GM19397 (cell line): Measurements from ENCODE around the gene RAET1G.
"Not testable (repeated sequence)": the region's sequence is repeated elsewhere in the genome, so short reads cannot be mapped to it uniquely, and the experiment has no call there.

ENCODE experiments used
- ATAC-seq: cut with Tn5 transposase; IDR thresholded peaks from one replicate; pipeline ENCODE4 v1.9.1; 2021; ENCODE audit warnings: mild to moderate bottlenecking, moderate library complexity; ENCODE audit not compliant: unreplicated experiment

Gene RAET1G

DNA sequence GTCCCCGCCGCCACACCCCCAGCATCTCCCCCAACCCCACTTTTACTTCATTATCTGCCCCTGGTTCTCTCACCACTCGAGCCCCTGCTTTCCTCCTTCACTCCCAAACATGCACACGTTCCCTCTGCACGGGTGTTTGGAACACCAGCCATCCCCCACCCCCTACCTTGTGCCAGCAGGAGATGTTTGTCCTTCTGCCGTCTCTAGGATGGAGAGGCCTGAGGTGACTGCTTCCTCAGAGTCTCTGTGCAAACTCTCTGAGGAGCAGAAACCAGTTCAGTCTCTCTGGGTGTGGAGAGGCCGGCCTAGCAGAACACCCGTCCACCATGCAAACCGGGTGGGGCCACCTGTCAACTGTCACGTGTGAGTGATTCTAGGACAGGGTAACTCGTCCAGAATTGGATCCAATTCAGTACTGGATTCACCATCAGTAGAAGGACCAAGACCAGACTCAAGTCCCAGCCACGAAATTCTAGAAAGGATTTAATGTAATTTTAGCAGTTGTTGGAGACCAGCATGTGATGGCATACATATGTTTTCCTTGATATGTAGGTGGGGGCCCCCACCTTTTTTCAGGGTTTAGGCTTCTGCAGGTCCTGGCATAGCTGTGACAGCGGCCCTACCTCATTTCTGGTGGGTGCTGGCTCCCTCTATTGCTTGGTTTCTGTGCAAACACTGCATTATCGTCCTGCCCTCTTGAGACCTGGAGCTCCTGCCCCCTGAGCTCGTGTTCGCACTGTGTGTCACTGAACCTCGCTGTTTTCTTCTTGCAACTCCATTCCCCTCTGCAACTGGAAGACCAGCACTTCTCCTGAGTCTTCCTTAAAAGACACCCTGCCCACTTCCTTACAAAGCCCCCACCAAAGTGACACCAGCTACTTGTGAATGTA is 24.8 kb downstream of the RAET1G start, which contains the start of gene RAET1E:
TSS of gene RAET1E (minus strand) at position 259 of the 890 bp plus-strand sequence. CDS start 7,212 bp downstream, outside the sequence.
- ATAC-seq, result no peak

DNA sequence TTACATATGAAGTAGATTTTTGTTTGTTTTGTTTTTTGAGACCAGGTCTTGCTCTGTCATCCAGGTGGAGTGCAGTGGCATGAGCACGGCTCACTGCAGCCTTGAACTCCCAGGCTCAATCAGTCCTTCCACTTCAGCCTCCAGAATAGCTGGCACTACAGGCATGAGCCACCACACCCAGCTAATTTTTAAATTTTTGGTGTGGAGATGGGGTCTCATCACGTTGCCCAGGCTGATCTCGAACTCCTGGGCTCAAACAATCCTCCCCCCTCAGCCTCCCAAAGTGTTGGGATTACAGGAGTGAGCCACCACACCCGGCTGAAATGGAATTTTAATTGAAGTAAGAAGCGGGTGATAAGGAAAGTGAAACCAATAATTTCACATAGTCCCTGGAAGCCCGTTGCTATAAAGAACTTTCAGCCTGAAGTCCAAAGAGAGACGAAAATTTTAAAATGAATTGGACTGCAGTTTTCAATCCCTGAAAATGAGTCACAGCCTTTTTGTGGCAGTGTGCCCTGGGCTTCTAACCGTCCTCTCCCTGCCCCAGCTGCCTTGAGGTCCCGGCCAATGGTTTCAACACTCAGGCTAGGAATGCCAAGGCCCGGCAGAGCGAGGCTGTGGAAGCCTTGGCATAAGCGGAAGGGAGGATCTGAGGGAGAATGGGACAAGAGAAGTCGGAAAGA is 25.8 kb downstream of the RAET1G start:
- ATAC-seq, result no peak

DNA sequence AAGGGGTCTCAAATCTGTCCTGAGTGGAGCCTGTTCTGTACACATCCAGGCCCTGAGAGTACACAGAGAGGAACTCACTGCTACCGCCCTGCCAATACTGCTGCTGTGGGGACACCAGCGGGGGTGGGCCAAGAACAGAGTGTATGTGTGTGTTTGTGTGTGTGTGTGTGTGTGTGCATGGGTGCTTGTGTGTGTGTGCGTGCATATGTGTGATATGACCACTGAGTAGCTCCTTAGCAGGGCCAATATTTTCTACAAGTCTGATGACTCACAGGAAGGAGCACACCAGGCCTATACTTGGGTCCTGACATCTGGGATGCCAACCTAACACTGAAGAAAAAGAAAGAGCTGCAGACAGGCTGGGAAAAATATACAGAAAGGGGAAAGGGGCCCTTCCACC is 26.4 kb downstream of the RAET1G start:
- ATAC-seq, result no peak

DNA sequence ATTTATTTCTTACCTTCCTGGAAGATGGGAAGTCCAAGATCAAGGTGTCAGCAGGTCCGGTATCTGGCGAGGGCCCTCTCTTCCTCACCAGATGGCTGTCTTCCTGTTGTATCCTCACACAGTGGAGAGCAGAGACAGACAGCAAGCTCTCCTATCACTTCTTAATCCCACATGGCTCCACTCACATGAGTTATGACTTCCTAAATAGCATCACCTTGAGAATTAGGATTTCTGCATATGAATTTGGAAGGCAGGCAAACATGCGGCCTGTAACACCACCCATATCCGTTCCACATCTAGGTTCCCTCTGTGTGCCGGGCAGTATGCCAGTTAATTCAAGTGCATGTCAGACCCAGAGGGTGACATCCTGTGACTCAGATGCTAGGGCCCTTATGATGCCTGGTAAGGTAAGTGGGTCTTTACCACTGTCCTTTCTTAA is 27.1 kb downstream of the RAET1G start:
- no peak for ATAC-seq

DNA sequence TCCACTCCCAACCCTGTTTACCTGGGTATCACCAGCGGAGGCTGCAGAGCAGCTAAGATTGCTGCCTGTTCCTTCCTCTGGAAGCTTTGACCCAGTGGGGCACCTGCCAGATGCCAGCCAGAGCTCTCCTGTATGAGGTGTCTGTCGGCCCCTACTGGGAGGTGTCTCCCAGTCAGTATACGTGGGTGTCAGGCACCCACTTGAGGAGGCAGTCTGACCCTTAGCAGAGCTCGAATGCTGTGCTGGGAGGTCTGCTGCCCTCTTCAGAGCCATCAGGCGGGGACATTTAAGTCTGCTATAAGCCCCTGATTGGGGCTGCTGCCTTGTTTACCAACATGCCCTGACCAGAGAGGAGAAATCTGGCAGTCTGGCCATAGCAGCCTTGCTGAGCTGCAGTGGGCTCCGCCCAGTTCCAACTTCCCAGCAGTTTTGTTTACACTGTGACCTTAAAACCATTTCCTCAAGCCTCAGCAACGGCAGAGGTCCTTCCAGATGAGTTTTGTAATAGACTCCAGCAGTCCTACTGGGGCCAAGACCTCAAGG is 27.8 kb downstream of the RAET1G start:
- no peak for ATAC-seq

DNA sequence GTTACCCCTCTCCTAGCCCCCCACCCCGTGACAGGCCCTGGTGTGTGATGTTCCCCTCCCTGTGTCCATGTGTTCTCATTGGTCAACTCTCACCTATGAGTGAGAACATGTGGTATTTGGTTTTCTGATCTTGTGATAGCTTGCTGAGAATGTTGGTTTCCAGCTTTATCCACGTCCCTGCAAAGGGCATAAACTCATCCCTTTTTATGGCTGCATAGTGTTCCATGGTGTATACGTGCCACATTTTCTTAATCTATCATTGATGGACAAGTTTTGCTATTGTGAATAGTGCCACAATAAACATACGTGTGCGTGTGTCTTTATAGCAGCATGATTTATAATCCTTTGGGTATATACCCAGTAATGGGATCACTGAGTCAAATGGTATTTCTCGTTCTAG is 31.1 kb downstream of the RAET1G start:
- ATAC-seq, result not testable (repeated sequence)

DNA sequence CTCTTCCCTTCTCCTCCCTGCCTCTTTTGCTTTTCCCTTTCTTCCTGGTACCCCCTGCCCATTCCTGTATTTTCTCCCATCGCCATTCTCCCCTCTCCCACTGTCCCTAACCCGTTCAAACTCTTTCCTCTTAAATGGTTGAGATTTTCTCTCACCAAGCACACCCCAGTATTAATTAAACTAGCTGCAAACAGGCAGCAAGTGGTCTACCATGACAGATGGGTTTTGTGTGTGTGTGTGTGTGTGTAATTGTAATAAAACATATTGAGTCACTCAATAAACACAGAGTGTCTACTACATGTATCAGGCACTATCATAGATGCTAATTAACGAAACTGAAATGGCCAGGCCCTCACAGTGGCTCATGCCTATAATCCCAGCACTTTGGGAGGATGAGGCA is 31.7 kb downstream of the RAET1G start:
- ATAC-seq, result no peak

DNA sequence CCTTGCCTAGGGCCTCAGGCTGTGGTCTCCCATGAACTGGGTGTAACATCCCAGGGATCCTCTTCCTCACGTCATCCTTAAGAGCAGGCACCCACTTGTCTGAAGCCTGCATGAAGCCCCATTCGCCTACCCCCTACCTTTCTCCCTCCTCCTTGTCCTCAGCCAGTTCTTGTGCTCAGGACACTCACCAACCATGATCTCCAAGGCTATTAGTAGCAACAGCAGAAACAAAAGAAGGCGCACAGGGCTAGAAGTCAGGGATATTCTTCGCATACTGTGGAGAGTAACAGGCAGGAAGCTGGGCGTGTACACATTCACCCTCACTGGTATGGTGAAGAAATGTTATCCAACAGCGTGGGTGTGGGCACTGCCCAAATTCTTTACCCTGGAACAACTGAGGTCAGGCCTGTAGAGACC is 32.3 kb downstream of the RAET1G start:
- ATAC-seq, result no peak

DNA sequence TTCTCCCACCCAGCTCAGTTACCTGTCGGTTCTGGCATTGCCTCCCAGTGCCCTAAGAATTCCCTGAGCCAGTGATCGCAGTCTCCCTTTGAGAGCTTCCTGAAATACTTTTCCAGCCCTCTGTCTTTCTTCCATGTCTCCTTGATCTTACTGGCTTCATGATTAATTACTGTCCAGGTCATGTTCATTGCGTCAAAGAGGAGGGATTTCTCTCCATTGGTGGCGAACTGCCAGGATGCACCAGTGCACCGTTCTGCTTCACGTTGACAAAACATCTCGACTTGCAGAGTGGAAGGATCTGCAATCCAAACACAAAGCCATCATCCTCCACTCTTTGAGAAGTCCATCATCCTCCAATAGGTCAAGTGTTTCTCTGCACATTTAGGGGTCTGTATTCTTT is 33.6 kb downstream of the RAET1G start:
- no peak for ATAC-seq

DNA sequence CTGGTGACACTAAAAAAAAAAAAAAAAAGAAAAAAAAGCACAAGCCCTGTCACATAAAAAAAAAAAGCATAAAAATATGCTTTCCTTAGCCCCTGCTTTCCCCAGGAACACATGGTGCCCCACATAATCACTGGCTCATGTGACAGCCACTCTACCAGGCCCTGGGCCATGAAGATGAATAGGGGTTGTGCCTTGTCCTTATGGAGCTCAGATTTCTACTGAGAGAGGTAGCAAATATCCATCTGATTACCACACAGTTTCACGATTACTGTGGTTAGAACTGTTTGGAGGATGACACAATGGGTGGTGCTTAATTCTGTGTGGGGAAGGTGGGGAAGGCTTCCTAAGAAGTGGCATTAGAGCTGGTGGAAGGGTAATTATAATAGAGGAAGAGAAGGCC is 34.3 kb downstream of the RAET1G start:
- ATAC-seq, result no peak

DNA sequence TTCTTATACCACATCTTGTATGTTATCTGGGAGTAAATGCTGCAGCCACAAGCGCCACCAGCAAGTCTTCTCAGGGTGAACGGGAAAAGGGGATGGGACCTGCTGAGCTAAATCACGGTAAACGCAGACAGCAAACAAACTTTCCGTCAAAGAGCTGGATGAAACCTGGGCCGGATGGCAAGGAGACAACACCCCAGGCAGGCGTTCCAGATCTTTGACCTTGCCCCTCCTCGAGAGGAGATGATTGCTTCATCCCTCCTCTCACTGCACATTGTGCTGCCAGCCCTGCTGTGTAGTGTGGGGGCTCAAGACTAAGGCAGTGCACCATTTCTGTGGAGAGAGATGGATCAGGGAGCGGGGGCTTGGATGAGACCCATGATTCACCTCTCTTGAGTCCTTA is 34.8 kb downstream of the RAET1G start:
- ATAC-seq, result no peak

DNA sequence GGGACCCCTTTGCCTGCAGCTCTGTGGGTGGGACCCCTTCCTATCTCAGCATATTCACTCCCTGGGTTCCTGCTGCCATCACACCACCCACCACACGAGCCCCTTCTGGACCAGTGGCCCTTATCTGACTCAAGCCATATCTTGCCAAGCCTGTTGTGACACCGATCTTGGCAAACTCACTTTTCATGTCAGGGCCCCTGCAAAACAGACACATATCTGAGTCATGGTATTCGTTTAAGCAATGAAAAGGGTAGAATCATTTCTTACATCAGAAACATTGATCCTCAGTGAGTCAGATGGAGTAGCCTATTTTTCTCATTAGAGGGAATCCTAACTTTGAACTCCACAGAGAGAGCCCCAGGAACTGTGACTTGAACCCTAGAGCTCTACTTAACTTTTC is 35.6 kb downstream of the RAET1G start:
- no peak for ATAC-seq

DNA sequence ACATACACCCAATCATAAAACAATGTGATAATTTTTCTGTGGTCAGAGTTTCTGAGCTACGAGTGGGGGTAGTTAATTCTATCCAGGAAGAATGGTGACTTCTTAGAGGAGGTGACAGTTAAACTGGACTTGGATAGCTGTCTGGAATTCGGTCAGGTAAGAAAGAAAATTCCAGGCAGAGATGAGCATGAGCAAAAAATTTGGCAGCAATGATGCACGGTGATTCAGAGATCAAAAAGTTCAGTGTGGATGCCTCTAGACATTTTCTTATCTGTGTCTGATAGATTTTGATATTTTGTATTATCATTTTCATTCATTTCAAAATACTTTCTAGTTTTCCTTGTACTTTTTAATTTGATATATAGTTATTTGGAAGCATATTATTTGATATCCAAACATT is 37.0 kb downstream of the RAET1G start:
- no peak for ATAC-seq

DNA sequence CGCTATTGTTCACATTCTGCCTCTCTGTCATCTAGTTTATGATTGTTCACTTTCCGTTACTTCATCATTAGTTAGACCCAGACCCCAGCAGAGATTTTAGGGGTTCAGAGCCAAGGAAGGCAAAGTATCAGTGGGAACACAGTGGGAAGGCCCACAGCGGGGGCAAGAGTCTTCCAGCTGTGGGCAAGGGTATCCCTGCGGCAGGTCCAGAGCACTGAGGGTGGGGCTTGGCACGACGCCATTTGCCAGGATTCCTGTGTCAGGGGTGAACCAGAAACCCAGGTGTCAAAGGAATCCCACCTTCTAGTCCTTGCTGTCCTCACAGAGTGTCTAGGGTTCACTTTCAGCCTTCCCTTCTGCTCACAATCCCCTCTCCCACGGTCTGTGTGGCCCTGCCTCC is 38.3 kb downstream of the RAET1G start:
- ATAC-seq, result no peak

DNA sequence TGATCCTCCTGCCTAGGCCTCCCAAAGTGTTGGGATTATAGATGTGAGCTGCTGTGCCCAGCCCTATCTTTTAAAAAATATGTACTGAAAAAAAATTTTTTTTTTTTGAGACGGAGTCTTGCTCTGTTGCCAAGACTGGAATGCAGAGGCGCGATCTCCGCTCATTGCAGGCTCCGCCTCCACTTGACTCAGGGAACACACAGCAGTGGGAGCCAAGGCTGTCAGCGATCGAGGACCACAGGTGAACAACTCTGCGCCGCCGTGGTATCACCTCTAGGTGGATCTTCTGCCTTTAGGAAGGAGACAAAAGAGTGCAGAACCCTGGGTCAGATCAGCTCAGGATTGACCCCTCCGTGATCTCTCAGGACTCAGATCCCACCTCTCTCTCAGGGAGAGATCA is 38.7 kb downstream of the RAET1G start:
- ATAC-seq, result no peak

DNA sequence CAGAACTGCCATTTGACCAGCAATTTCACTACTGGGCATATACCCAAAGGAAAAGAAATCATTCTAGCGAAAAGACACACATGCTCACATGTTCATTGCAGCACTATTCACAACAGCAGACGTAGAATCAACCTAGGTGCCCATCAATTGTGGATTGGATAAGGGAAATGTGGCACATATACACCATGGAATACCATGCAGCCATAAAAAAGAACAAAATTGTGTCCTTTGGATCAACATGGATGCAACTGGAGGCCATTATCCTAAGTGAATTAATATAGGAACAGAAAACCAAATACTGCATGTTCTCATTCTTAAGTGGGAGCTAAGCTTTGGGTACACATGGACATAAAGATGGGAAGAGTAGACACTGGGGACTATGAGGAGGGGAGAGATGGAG is 41.1 kb downstream of the RAET1G start:
- ATAC-seq, result no peak

DNA sequence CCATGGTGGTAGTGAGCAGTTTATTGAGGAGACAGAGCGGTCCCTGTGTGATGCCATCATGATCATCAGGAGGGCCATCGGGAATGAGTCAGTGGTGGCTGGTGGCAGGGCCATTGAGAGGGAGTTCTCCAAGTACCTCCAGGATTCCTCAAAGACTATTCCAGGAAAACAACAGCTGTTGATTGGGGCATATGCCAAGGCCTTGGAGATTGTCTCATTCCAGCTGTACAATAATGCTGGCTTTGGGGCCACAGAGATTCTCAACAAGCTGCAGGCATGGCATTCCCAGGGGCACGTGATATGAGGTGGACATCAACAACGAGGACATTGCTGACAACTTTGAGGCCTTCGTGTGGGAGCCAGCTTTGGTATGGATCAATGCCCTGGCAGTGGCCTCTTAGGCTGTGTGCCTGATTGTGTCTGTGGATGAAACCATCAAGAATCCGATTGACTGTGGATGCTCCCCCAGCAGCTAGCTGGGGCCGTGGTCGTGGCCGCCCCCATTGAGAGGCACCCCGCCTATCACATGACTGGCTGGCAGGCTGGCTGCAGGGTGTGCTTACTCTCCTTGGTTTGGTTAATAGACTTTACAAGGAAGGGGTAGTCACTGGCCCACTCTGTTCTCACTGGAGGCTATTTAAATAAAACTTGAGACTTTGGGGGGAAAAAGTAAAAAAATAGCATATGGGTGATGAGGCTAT is 41.7 kb downstream of the RAET1G start:
- ATAC-seq, result no peak

DNA sequence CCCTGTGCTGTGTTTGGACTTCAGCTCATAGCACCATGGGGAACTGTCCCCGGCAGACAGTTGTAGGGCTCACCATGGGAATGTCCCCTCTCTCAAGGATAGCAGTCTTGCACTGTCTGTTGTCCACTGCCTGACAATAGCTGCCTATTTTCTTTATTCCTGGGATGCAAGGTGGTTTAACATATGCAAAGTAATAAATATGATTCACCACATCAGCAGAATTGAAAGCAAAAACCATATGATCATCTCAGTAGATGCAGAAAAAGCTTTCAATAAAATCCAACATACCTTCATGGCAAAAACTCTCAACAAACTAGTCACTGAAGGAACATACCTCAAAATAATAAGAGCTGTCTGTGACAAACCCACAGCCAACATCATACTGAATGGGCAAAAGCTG is 45.3 kb downstream of the RAET1G start:
- no peak for ATAC-seq

DNA sequence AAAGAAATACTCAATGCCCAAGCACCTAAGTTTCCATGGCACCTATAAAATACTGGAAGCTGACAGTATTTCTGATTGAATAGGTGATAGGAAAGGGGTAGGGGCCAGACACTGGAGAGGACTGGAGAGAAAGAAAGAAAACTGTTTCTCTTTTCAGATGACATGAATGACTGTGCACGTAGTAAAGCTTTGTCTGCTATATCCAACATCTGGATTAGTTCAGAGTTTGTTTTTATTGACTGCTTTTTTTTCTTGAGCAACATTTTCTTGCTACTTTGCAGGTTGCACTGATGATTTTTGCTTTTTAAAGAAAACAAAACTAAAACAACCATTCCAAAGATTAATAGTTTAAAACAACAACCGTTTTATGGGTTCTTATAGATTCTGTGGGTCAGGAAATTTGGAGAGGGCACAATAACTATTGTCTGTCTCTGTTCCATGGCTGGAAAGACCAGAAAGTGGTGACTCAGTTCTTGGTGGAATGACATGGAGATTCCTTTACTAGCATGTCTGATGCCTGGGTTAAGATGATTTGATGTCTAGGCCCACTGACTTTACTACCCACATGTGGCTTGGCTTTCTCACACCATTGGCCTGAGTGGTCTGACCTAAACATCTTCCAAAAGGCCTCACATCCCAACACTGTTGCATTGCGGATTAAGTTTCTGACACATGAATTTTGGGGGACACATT is 46.5 kb downstream of the RAET1G start:
- no peak for ATAC-seq

DNA sequence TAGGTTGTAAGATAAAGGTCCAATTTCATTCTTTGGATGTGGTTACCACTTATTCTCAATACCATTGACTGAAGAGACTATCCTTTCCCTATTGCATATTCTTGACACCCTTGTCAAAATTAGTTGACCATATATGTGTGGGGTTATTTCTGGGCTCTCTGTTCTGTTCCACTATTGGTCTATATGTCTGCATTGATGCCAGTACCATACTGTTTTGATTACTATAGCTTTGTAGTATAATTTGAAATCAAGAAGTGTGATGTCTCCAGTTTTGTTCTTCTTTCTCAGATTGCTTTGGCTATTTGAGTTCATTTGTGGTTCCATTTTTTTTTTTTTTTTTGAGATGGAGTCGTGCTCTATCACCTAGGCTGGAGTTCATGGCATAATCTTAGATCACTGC is 50.7 kb downstream of the RAET1G start:
- ATAC-seq, result no peak

DNA sequence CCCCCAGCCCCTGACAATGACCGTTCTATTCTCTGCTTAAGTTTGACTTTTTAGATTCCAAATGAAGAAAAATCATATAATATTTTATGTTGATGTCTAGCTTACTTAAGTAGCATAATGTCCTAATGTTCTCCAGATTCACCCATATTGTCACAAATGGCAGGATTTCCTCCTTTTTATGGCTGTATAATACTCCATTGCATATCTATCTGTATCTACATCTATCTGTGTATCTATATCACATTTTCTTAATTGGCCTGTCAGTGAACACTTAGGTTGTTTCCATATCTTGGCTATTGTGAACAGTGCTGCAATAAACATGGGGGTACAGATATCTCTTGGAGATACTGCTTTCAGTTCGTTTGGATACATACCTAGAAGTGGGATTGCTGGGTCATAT is 51.7 kb downstream of the RAET1G start:
- no peak for ATAC-seq
